NCI-H2029 treated with DMSO at 0.1 percent for 48 hours (cell line): ENCODE measurements around the gene RAVER2.

Experiments used
- DNase-seq: peaks from one replicate; lab custom pipeline; 2025; lab: John Stamatoyannopoulos, UW

Gene RAVER2

DNA sequence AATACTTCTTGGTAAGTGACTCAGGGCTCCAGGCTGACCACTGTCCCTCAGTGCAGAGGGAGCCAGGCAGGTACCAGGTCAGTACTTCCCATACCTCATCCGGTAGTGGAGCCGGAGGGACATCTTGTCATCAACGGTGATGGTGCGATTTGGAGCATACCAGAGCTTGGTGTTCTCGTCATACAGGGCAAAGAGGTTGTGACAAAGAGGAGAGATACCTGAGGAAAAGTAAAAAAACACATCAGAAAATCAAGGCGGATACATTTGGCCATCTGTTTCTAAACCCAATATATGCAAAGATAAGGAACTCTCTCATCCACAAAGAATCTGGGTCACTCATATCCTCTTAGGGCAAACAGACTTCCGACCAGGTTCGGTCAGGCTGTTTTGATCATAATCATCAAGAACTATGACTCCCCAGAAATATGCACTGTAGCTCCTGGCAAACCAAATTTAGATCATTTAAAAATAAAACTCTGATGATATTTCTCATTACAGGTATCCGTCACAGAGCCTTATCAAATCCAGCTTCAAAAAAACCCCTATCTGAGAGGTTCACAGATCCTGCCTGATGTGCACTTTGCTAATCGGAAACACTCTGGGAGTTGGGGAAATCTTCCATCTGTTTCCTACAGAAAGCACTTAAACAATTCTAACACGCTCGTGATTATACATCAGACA is 134.2 kb downstream of the RAVER2 start:
- DNase-seq = no peak

DNA sequence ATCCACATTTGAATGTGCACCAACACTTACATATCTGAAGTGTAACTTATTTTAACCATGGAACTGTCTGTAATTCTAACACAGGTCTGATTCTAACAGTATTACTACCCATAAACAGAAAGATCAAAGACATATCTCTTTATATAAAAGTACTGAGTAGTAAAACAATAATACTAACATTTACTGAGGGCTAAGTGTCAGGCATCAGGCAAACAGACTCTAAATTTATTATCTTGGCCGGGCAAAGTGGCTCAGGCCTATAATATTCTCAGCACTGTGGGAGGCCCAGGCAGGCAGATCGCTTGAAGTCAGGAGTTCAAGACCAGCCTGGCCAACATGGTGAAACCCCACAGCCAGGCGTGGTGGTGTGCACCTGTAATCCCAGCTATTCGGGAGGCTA is 135.6 kb downstream of the RAVER2 start:
- no peak for DNase-seq

DNA sequence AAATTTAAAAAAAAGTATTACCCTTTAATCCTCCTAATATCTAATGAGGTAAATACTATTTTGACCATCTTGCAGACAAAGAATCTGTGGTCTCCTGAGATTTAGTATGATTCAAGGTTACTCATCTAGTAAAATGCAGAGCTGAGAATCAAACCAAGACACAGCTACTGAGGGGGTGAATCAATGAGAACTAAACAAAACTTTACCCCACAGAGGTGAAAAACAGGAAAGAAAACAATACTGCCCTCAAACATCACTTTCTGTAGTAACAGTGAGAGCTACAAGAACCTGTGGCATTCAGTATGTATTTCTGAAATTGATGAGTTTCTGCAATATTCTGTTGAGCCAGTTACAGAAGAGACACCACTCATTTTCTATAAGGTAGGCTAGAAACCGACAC is 136.4 kb downstream of the RAVER2 start:
- DNase-seq = no peak
